NCI-H524 (cell line): Measurements from ENCODE around the gene ROBO1.
"Not testable (repeated sequence)": the region's sequence is repeated elsewhere in the genome, so short reads cannot be mapped to it uniquely, and the experiment has no call there.

Source experiments
- DNase-seq, 2 experiments: peaks; one replicate each; lab custom pipeline; 2025; lab: John Stamatoyannopoulos, UW

ROBO1 gene

DNA sequence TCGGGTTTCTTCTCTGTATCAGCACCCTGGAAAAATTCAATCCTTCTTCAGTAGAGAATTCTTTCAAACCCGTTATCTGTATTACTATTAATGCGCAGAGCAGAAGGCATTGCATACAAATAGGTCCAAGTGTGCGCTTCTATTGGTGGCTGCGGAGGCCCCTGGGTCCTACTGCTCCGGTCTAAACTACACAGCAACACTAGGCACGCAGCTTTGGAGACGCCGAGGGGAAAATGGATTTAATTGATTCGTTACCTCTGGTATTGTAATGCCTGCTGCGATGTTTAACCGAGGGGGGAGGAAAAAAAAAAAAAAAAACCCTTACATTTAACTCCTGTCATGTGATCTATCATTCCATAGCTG lies at the start of gene ROBO1:
Gene ROBO1 (minus strand): TSS at position 94 of the 363 bp plus-strand sequence.
- DNase-seq, result peak; percentile 41 to 72

DNA sequence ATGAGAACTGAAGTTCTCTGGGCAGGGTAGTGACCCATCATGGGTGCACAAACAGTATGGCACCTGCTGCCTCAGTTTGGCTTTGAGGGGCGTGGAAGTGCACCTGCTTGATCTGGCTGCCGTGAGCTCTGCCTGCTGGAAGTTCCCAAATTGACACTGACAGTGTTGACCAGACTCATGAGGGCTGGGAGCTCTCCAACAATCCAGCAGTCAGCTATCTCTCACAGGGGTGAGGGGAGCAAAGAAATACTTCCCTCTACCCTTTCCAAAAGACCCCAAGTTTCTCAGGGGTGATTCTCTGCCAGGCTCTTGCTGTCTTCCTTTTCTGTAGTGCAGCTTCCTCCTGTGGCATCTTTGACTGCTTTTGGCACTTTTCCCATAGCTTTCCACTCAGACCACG lies 49.4 kb upstream of the ROBO1 start:
- no peak for DNase-seq

DNA sequence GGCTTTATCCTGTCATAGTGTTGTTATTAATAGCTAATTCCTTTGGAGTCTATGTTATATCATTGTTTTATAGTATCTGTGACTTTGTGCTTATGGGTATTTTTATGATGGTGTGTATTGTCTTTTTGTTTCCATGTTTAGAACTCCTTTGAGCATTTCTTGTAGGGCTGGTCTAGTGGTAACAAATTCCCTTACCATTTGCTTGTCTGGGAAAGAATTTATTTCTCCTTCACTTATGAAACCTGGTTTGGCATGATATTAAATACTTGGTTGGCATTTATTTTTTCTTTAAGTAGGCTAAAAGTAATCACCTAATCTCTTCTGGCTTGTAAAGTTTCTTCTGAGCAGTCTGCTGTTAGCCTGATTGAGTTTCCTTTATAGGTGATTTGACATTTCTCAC lies 47.7 kb upstream of the ROBO1 start:
- DNase-seq, result no peak

DNA sequence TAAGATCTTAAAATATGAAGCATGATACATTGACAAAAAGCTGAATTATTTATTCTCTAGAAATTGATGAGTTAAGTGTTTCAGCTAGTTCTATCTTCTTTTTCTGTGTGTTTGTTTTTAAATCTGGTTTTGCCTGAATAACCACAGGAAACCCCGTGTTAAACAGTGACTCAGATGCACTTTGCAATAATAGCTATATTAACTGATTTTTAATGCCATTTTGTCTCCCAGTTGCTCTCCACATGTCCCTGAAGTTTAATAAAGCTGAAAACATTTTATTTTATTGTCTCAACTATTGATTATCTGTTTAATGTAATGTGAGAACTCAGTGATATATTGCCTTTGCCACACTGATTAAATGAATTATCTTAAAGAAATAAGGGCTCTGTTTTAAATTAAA lies 42.8 kb upstream of the ROBO1 start:
- DNase-seq, result no peak

DNA sequence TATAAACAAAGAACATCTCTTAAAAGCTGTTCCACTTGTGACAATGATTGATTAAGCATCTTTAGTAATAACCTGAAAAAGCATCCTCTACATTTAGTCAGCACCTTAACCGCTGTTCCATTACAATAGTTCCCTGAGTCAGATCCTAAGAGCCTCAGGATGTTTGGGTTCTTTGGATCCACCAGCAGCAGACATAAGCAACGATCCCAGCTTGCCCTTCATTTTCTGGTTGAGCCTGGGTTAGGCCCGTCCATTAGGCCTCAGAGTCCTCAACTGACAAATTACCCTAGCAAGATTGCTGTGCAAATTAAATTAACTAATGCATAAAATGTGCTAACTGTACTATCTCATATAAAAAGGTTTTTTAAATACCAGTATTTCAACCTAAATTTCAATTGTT lies 42.3 kb upstream of the ROBO1 start:
- no peak for DNase-seq

DNA sequence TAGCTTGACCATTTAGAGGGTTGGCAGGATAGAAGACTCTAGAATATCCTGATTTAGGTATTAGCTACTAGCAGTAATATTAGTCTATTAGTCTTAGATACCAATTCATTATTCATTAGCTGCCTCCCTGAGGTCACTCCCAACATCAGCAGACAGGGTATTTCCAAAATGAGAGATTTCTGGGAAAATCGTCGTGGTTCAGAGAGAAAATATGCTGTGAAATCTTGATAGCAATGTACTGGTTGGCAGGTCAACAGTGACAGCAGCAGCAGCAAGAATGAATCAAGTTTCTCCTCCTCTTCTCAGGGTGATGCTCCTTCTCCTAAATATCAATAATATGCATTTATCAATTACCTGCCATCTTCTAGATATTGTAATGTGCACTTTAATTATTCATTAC lies 41.3 kb upstream of the ROBO1 start:
- DNase-seq, result no peak

DNA sequence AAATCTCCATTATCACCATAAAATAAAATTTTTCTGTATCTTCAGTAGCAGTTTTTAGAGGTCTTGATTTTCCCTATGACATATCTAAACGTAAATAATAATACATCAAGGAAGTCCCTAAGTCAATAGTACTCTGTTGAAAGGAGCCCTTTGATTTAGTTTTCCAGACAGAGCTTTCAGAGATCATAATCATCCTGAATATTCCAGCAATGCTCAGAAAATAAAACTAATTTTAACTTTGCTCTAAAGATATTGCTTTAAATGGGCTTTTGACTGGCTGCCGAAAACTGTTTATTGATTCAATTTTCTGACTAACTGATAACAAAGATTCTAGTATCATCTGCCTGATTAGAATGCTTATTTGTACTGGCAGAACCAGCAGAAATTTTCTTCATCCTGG lies 40.7 kb upstream of the ROBO1 start:
- no peak for DNase-seq

DNA sequence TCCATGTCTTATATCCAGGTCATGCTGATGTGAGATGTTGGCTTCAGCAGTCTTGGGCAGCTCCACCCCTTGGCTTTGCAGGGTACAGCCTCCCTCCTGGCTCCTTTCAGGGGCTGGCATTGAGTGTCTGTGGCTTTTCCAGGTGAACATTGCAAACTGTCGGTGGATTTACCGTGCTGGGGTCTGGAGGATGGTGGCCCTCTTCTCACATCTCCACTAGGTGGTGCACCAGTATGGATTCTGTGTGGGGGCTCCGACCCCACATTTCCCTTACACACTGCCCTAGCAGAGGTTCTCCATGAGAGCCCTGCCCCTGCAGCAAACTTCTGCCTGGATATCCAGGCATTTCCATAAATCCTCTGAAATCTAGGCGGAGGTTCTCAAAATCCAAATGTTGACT lies 22.4 kb upstream of the ROBO1 start:
- DNase-seq, result not testable (repeated sequence)

DNA sequence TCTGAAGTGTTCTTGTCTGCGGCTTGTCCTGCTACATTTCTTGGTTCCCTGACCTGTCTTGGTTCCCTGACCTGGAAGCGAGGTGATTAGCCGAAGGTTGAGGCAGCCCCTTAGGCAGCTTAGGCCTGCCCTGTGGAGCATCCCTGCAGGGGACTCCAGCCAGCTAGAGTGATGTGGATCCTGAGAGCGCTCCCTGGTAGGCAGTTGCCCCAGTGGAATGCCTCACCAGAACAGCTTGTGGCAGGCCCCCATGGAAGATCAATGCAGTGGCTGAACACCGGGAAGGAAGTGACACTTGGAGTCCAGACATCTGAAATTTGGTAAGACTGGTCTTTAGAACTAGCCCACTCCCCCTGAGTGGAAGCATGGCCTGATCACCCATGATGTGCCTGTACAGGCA lies 5.5 kb upstream of the ROBO1 start:
- DNase-seq, result no peak

DNA sequence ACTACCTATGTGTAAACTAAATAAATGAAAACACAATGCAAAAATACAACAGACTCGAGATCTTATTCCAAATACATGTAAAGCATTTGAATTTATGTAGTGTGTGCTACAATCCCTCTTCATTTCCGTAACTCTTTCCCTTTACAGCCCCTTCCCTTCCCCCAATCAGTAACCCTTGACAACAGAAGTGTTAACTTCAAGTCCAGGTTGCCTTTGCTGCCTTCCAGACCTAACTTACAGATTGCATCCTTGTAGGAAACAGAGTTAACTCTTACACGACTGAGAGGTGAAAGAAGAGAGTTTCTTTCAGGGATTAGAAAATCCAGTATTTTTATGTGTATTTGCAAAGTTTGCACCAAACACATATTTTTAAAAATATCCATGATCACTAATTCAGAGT lies 1.4 kb upstream of the ROBO1 start:
- DNase-seq, result no peak

DNA sequence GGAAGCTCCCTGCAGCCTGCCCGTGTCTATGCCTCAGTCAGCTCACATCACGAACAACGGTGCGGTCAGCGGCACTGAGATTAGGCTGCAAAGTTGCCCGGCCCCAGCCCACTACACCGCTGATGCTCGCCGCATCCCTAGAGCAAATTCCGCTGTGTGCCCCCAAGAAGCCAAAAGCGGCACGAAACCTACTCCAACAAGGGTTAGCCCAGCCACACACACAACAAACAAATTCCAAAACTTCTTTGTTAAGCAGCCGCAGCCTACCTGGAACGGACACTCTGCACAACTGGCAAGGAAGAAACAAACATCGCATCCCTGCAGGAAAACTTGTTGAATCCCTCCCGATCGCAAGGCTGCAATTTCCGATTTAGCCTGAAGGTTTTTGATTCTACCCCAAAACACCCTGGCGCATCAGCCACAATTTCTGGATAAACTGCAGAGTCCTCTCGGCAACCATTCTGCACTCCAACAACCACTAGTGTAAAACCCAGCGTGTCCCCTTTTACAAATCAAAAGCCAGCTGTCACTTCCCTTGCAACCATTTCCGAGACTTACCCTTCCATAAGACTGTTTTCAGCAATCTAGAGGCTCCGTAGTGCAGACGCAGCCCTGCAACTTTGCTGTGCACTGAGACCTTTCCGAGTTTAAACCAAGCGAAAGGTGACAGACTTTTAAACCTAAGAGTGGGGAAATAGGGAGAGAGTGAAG lies 449 bp downstream of the ROBO1 start:
- peak; percentile 42 to 72 for DNase-seq

DNA sequence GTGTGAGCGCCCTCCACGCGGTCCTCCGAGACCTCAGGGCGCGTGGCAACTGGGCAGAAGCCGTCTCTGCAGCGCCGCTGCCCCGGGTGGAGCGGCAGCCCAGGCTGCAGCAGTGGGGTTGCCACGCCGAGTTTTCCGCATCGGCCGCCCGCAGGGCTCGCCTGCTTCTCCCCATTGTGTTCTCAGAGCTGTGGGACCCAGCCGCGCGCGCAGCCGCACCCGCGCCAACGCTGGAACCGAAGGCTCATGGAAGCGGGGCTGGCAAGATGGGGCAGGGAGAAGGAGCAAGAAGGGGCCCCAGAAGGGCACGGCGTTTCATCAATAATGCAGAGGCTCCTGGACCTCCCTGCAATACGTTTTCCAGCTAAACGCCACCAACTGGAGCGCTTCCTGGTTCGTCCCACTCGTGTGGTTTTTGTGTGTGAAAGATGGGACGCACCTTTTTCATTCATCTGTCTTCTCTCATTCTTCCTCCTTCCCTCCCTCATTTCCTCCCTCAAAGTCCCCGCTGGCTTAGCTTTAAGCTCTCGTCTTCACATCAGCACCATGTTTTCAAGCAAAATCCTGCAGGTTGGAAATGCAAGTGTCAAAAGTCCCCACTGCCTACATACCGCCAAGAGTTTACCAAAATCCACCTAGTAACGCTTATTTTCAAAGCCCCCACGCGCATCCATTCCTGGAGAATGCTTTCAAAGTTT lies 1.2 kb downstream of the ROBO1 start:
- DNase-seq, result peak in 1 of 2 experiments; percentile 48

DNA sequence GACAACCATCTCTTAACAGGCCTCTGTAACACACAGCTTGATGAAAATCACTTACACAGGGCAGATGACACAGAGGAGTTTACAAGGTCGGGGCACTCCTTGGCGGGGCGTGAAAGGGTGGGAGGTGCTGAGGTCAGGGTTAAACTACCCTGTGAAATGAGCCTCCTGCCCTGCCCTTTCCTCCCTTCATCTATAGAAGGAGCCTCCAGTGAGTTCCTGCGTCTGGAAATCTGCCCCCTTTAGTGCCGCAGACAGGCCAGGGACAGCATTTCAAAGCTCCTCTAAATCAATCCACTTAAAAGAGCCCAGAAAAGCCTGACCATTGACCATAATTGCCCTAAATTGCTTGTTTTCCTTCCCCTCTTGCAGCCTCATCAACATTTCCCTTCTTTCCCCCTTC lies 1.9 kb downstream of the ROBO1 start:
- peak in 1 of 2 experiments; percentile 22 for DNase-seq

DNA sequence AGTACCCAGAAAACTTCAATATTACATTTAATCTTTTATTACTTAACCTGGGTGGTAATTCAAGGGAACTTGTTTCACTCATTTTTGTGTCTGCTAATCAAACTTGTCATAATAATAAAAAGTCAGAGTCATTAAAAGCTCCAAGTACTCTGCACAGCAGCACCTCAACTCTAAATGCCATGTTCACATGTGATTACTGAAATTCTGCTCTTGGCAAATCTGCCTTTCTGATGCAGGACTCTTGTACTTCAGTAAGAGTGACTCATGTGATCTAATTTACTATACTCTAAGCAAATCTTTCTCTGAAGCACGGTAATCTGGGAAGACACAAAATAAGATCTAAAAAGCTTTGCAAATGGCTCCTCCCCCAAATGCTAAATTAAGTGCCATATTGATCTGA lies 6.4 kb downstream of the ROBO1 start:
- no peak for DNase-seq

DNA sequence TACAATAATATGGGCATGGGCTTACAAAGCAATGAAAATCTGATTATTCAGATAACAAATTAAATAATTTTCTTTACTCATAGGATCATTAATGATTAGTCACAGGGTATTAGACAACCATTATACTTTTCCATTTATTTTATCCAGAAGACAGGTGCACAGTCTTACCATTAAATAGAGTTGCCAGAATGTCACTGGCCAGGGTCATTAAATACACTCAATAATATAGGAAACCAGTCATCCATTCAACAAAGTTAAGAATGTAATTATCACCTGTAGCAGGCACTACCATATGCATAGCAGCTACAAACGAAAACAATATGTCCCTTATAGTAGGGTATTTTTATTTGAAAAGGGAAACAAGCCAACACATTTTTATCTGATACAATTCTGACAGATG lies 16.1 kb downstream of the ROBO1 start:
- no peak for DNase-seq

DNA sequence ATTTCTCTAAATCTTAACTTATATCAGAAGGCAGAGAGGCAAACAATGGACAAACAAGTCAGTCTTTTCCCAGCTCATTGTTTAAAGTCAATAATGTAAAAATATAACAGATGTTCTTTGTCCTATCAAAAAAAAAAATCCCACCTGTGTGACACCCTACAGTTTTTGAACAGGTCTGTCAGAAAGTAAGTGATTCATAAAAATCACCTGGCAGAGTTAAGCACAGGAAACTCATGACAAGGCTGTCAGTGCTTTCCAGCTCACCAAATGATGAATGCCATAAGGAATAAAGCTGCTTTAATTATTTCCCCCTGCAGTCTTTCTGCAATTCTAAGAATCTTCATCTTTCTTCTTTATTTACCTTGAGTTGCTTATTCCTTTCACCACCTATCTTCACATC lies 30.3 kb downstream of the ROBO1 start:
- no peak for DNase-seq

DNA sequence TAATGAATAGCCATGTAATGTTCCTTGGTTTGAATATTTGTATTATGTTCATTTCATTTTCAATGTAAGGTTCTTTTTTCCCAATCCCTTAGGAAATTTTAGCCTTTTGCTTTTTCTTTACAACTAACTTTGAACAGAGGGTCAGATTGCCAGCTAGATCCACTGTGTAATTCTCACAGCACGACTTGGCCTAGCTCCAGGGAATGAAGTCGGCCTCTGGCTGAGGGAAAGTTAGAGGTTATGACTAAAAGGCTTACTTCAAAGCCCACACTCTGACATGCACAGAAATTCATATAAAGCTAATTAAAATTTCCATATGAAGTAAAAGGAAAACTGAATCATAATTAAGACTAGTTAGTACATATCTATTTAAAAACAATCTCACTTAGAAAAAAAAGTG lies 38.7 kb downstream of the ROBO1 start:
- peak in 1 of 2 experiments; percentile 1 for DNase-seq

DNA sequence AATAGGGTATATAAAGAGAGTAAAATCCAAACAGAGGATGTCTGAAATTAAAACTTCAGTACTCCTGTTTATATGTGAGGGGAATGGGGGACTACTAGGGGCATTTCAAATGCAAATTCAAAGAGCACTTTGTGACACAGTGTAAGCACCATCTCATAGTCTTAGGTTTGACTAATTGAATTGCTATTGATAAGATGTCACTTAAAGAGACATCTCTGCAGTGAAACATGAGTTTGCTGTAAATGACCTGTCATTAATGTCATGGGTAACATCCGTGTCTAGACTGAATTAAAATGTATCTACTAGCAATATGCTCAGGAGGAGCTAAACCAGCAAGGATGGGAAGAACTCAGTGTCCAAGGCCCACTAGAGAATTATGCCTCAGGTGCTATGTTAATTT lies 41.0 kb downstream of the ROBO1 start:
- DNase-seq, result no peak

DNA sequence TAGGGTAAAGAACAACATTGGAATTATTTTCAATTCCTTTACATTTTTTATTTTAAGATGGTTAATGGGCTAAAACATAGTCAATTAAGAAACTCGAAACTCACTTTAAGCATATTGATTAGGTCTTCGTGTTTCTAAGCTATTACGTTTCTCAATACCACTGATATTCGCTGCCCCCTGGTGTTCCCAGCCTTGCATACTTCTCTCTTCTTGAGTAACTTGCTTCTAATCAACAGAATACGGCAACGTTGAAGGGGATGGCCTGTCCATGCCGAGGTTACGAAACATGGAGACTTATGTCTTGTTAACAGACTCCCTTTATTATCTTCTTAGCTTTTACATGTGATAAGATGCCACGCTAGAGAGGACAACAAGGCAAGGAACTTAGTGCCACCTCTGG lies 43.6 kb downstream of the ROBO1 start:
- DNase-seq, result peak; percentile 10 to 12

DNA sequence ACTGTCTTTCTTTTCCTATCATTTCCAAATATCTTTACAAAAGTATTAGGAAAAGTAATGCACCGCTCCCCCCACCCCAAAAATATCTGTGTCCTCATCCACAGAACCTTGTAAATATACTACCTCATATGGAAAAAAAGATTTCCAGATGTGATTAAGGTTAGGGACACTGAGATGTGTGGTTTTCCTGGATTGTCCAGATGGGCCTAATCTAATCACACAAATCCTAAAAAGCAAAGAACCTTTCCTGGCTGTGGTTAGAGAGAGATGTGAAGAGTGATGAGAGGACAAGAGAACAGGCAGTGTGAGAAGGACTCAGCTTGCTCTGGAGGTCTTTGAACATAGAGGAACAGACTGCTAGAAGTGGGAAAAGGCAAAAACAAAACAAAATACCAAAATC lies 77.7 kb downstream of the ROBO1 start:
- no peak for DNase-seq

DNA sequence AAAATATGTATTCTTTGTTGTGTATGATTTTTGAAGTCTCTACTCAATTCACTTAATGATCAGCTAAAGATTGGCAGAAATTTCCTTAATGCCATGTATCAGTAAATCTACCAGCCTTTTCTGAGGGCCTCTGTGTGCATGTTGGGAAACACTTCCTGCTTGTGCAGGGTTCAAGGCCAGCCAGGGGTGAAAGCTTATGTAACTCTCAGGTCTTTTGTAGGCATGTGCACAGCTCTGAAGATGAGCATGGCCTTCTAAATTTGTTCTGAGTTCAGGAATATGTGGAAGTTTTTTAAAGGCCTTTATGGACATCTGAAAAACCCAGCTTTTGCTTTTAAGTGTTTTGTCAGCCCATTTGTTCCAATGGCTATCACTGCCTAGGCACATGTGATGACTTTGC lies 82.7 kb downstream of the ROBO1 start:
- no peak for DNase-seq

DNA sequence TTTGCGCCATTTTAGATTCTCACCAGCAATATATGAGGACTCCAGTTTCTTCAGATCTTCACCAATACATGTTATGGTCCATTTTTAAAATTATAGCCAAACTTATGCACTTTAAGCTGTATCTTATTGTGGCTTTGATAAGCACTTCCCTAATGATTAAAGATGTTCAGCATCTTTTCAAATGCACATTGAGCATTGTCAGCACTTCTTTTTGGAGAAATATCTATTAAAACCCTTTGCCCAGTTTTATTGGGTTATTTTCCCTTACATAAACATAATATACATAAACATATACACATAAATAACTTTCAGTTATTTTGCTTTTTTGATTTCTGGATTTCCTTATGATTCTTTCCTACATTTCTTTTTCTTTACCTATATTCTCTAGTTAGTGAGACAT lies 83.8 kb downstream of the ROBO1 start:
- no peak for DNase-seq

DNA sequence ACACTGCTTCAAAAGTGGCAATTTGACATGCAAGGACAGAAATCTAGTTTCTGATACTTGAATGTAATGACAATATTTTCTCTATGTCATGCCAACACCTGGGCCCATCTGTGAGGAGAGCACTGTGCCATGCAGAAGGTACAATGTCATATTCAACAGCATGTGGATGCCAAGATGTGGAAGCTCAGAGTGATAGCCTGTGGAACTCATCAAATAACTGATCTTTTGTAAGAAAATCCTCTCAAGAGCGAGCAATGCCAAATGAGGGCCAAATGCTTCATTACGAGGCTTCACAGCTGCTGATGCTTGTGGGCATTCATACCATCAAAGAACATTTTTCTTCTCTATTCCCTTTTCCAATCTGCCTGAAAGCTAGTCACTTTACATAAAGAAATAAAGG lies 95.1 kb downstream of the ROBO1 start:
- DNase-seq, result no peak

DNA sequence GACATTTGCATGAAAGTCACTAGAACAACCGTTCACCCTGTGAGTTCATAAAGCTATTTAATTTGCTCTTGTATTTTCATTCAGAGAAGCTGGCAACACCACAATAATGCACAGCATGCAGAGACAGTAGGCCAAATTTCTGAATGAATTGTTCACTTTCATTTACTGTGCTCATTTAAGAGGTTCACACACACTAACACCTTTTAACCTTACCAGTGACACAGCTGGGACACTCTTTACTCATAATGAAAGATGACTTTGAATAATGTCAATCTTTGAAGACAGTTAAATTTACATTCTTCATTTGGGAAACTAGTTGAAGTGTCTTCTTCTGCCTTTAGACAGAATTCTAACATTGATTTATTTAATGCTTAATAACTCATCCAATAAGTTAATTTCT lies 95.7 kb downstream of the ROBO1 start:
- DNase-seq, result no peak
